K562 (cell line): ENCODE measurements around the gene USP24. TPM values are rescaled to one million over a fixed set of nuclear protein-coding genes. Genes with fewer than 3 reads are reported as not detected.

Experiments
- ATAC-seq: fragments of 200-7000 bp; cut with Tn5 transposase; 3 replicates; pipeline ENCODE4 v1.9.1; 2020; ENCODE audit warnings: moderate library complexity
- BruUV-seq: library from RNA; stranded (reverse); fragments of 400-500 nt; replicated peaks from 2 replicates; lab custom pipeline; 2021; lab: Mats Ljungman, UMichigan
- CTCF ChIA-PET: fragments of 300-600 bp; formaldehyde crosslinking; extraction: SDS; loops from one replicate; lab custom pipeline; 2021; ENCODE audit warnings: low intra/inter-chr PET ratio; lab: Yijun Ruan, JAX
- POLR2A ChIA-PET: fragments of 300-600, 350-650 bp; sonication (Branson Sonifier 250); formaldehyde crosslinking; extraction: SDS; loops from one replicate; lab custom pipeline; 2021; ENCODE audit warnings: antibody characterized with exemption, inconsistent platforms; lab: Yijun Ruan, JAX
- DNase-seq, 4 experiments: peaks; one replicate each; pipeline versions ENCODE4 v3.0.0 to v3.0.0-alpha.2; 2011 to 2018; ENCODE audit warnings: low spot score in 3 of 4, mixed read lengths in 3 of 4; ENCODE audit errors: extremely low read depth in 1 of 4
- FAIRE-seq: peaks from 2 replicates; lab custom pipeline; 2011; peaks lifted over from hg19 to GRCh38; lab: Jason Lieb, UNC
- H2AFZ ChIP-seq: 2 replicates; pipeline ENCODE4 v1.6.0; 2011; ENCODE audit warnings: low read depth, low read length, control low read depth, inconsistent platforms
- H3K27ac ChIP-seq: fragments of 200-600 bp; 3 replicates; pipeline ENCODE4 v1.8.0; 2011; ENCODE audit warnings: low read depth, mild to moderate bottlenecking, control low read depth, inconsistent platforms, low read length, moderate library complexity, mixed read lengths; ENCODE audit errors: extremely low read depth
- H3K27me3 ChIP-seq, 2 experiments: fragments of 300-600 bp in 1 of 2; 2 replicates in 1 of 2; 3 replicates in 1 of 2; pipeline versions ENCODE4 v1.6.0 to v1.8.0; 2011; ENCODE audit warnings: inconsistent platforms in 2 of 2, low read length in 2 of 2, mild to moderate bottlenecking in 1 of 2, mixed read lengths in 1 of 2, moderate library complexity in 1 of 2; ENCODE audit not compliant: control insufficient read depth in 2 of 2, insufficient read depth in 2 of 2
- H3K36me3 ChIP-seq: fragments of 300-600 bp; 3 replicates; pipeline ENCODE4 v1.8.0; 2011; ENCODE audit warnings: mild to moderate bottlenecking, low read length, inconsistent platforms; ENCODE audit not compliant: control insufficient read depth, insufficient read depth
- H3K4me1 ChIP-seq, 2 experiments: fragments of 200-600 bp in 1 of 2; replicated peaks in 1 of 2; 2 replicates in 1 of 2; 3 replicates in 1 of 2; pipeline versions ENCODE4 v1.5.1 to v1.8.0; 2011; ENCODE audit warnings: inconsistent platforms in 2 of 2, low read length in 2 of 2, mild to moderate bottlenecking in 1 of 2, mixed read lengths in 1 of 2, moderate library complexity in 1 of 2; ENCODE audit not compliant: control insufficient read depth in 2 of 2, insufficient read depth in 2 of 2
- H3K4me2 ChIP-seq: 2 replicates; pipeline ENCODE4 v1.6.1; 2011; ENCODE audit warnings: low read length, control low read depth, inconsistent platforms, mixed read lengths; ENCODE audit not compliant: insufficient read depth
- H3K4me3 ChIP-seq: fragments of 200-600 bp; sonication (generic), shearing (Covaris generic); 2 replicates; pipeline ENCODE4 v1.5.1; 2016; ENCODE audit warnings: control low read depth, inconsistent platforms
- H3K79me2 ChIP-seq: fragments of 200-600 bp; 3 replicates; pipeline ENCODE4 v1.8.0; 2011; ENCODE audit warnings: low read length, inconsistent platforms; ENCODE audit not compliant: control insufficient read depth, insufficient read depth
- H3K9ac ChIP-seq, 2 experiments: 2 replicates each; pipeline versions ENCODE4 v1.6.0 to v1.6.1; 2011; ENCODE audit warnings: low read depth in 2 of 2, low read length in 2 of 2, control low read depth in 1 of 2, inconsistent platforms in 1 of 2, mild to moderate bottlenecking in 1 of 2, mixed read lengths in 1 of 2; ENCODE audit not compliant: insufficient read depth in 1 of 2
- H3K9me1 ChIP-seq: one replicate; pipeline ENCODE4 v1.6.0; 2011; ENCODE audit warnings: inconsistent platforms, mild to moderate bottlenecking, low read length, moderate library complexity; ENCODE audit not compliant: control insufficient read depth, insufficient read depth
- H3K9me3 ChIP-seq: replicated peaks from 2 replicates; pipeline ENCODE4 v1.5.1; 2011; ENCODE audit warnings: low read depth, low read length, inconsistent platforms; ENCODE audit not compliant: control insufficient read depth, insufficient read depth
- H4K20me1 ChIP-seq: replicated peaks from 2 replicates; pipeline ENCODE4 v1.6.1; 2011; ENCODE audit warnings: low read length, inconsistent platforms, mixed read lengths; ENCODE audit not compliant: control insufficient read depth, insufficient read depth
- BRCA1 ChIP-seq, 2 experiments: fragments of 450-650 bp in 1 of 2; sonication (generic) in 1 of 2; formaldehyde crosslinking in 1 of 2; IDR thresholded peaks; 2 replicates each; pipeline versions ENCODE4 v1.5.0 to v1.6.1; 2017 to 2020; ENCODE audit warnings: mild to moderate bottlenecking in 1 of 2, missing genetic modification reagents in 1 of 2
- C11orf30 ChIP-seq: fragments of 450-650 bp; IDR thresholded peaks from 2 replicates; pipeline ENCODE4 v1.6.1; 2016; ENCODE audit warnings: low read depth, mild to moderate bottlenecking
- CBFA2T3 ChIP-seq: fragments of 450-650 bp; IDR thresholded peaks from 2 replicates; pipeline ENCODE4 v1.6.1; 2017
- FOXA3 ChIP-seq, 2 experiments: fragments of 450-650 bp in 1 of 2; sonication (generic) in 1 of 2; formaldehyde crosslinking; IDR thresholded peaks in 1 of 2; conservative IDR thresholded peaks in 1 of 2; 2 replicates each; pipeline versions ENCODE4 v1.4.0 to v1.8.0; 2020 to 2022; ENCODE audit warnings: mild to moderate bottlenecking in 2 of 2, missing genetic modification reagents in 1 of 2
- FOXK2 ChIP-seq, 2 experiments: fragments of 450-650 bp; IDR thresholded peaks in 1 of 2; conservative IDR thresholded peaks in 1 of 2; 2 replicates each; pipeline ENCODE4 v1.6.1; 2016; ENCODE audit warnings: low read depth in 2 of 2, mild to moderate bottlenecking in 1 of 2
- GTF2F1 ChIP-seq: IDR thresholded peaks from 2 replicates; pipeline ENCODE4 v1.6.1; 2011; ENCODE audit warnings: low read depth, low read length, improper control_type of control experiment
- HMBOX1 ChIP-seq: sonication (generic); IDR thresholded peaks from 2 replicates; pipeline ENCODE4 v1.6.1; 2016
- JUNB ChIP-seq: fragments of 450-650 bp; formaldehyde crosslinking; conservative IDR thresholded peaks from 2 replicates; pipeline ENCODE4 v1.4.0; 2020; ENCODE audit warnings: mild to moderate bottlenecking
- MEIS2 ChIP-seq: fragments of 450-650 bp; IDR thresholded peaks from 2 replicates; pipeline ENCODE4 v1.6.1; 2014; ENCODE audit warnings: mild to moderate bottlenecking; ENCODE audit not compliant: partially characterized antibody
- NR2C2 ChIP-seq, 2 experiments: fragments of 200-800 bp in 1 of 2; sonication (Bioruptor generic) in 1 of 2; sonication (generic) in 1 of 2; formaldehyde crosslinking in 1 of 2; IDR thresholded peaks; 2 replicates each; pipeline versions ENCODE4 v1.6.1 to v1.8.0; 2016 to 2022; ENCODE audit warnings: mild to moderate bottlenecking in 1 of 2, missing compliant biosample characterization in 1 of 2, missing genetic modification characterization in 1 of 2, missing genetic modification reagents in 1 of 2
- POLR2AphosphoS2 ChIP-seq: IDR thresholded peaks from 2 replicates; pipeline ENCODE4 v1.6.1; 2012; ENCODE audit warnings: low read length, improper control_type of control experiment
- ZBTB17 ChIP-seq: fragments of 450-650 bp; formaldehyde crosslinking; IDR thresholded peaks from 2 replicates; pipeline ENCODE4 v1.4.0; 2020; ENCODE audit warnings: mild to moderate bottlenecking
- ZNF174 ChIP-seq: fragments of 250-450 bp; sonication (Bioruptor Pico); IDR thresholded peaks from 2 replicates; pipeline ENCODE4 v1.4.0; 2020; ENCODE audit warnings: mild to moderate bottlenecking
- ZNF592 ChIP-seq: fragments of 450-650 bp; IDR thresholded peaks from 2 replicates; pipeline ENCODE4 v1.6.1; 2017; ENCODE audit warnings: antibody characterized with exemption, mild to moderate bottlenecking
- WGBS: fragments of 100-300 bp; shearing (Covaris generic); methylation state at CpG from one replicate; pipeline ENCODE4 v1.1.6; 2016; ENCODE audit warnings: low coverage, mixed read lengths; ENCODE audit not compliant: insufficient coverage; ENCODE audit errors: missing lambda C conversion rate; 5-methylcytosine and 5-hydroxymethylcytosine counted together
- in situ Hi-C: fragments of 300-500 bp; cut with MboI; formaldehyde crosslinking; loops from 4 replicates; pipeline ENCODE4 v1.15.0; 2018; ENCODE audit warnings: inconsistent platforms, mixed read lengths
- intact Hi-C: fragments of 100-400 bp; cut with micrococcal nuclease; formaldehyde crosslinking; loops from 2 replicates; pipeline ENCODE4 v1.14.2; 2022
- polyA plus RNA-seq, 8 experiments: library from polyadenylated mRNA; depleted of rRNA in 4 of 8; stranded (reverse) in 5 of 8; unstranded in 3 of 8; fragments of >200 nt; fragmentation: Nextera tagmentation in 2 of 8; fragmentation: Illumina TruSeq in 1 of 8; extraction: Ambion mirVana in 2 of 8; extraction: Trizol in 1 of 8; gene quantifications; 2 replicates each; pipeline versions ENCODE4 v1.2.1 to v1.2.3, GENCODE V29; 2011 to 2014; ENCODE audit warnings: inconsistent platforms in 1 of 8, missing spikeins in 1 of 8
- total RNA-seq, 7 experiments: library from RNA; depleted of rRNA in 6 of 7; stranded (reverse); fragments of >200 nt in 6 of 7; fragmentation: Illumina TruSeq in 2 of 7; extraction: Trizol in 2 of 7; gene quantifications; 2 replicates each; pipeline versions ENCODE4 v1.2.1 to v1.2.3, GENCODE V29; 2011 to 2021; ENCODE audit warnings: low replicate concordance in 1 of 7

Gene USP24
- total and polyA plus RNA-seq, 9 of the 15 experiments (the other 6 are each of a cell fraction or from before 2014, with no cell fraction given) = 7.7 to 62.6 (median 36.8) TPM

GRCh38 chr1:55210990-55211801 is 4.0 kb downstream of the USP24 start:
- Histone ChIP-seq H3K9ac (peak overlapping the region in 1 of 2 experiments; percentile 91; a peak in 2 of 4 replicates), H3K79me2 (peaks cover 100% of the 10 kb centered on the region)
- CTCF ChIA-PET = no interaction called here
- TF ChIP-seq ZBTB17 (CRISPR knock-in tag) (0 out of 2 replicates have a peak, but pooled peaks have one; percentile 37), JUNB (CRISPR knock-in tag) (no peak), NR2C2 (CRISPR knock-in tag; IDR thresholded peaks at IDR 0.05) (no peak), NR2C2 (tag; IDR thresholded peaks at IDR 0.05) (peak; percentile 42; the same call in 1 of the 2 replicates), ZNF592 (0 out of 2 replicates have a peak, but pooled peaks have one; percentile 17), MEIS2 (no peak), ZNF174 (CRISPR knock-in tag) (no peak), C11orf30 (no peak), POLR2AphosphoS2 (no peak), FOXK2 (conservative IDR thresholded peaks at IDR 0.05 in 1 of 2, IDR thresholded peaks at IDR 0.05 in 1 of 2; ENCODE audit: low read depth in 2 of 2) (peak; percentile 70 to 77), HMBOX1 (peak; percentile 25), GTF2F1 (no peak), BRCA1 (IDR thresholded peaks at IDR 0.05) (no peak), BRCA1 (CRISPR knock-in tag; IDR thresholded peaks at IDR 0.05) (no peak), FOXA3 (CRISPR knock-in tag; conservative IDR thresholded peaks at IDR 0.05 in 1 of 2, IDR thresholded peaks at IDR 0.05 in 1 of 2) (0 out of 4 replicates have a peak, but pooled peaks of 1 of the 2 experiments have one; percentile 29), CBFA2T3 (peak; percentile 41)

More at GRCh38 chr1:55210990-55211801, 4.0 kb downstream of the USP24 start:
- H3K9me3 ChIP-seq = no peaks in the 10 kb centered on the region
- H4K20me1 ChIP-seq = no peaks in the 10 kb centered on the region
- BruUV-seq = no TSS peak
- H2AFZ ChIP-seq = peak overlapping the region; percentile 2; the same call in 1 of the 2 replicates
- H3K27ac ChIP-seq = peak overlapping the region; percentile 94
- H3K36me3 ChIP-seq = peaks cover 19% of the 10 kb centered on the region
- no peaks in the 10 kb centered on the region for H3K27me3 ChIP-seq
- POLR2A ChIA-PET = interaction anchor here (1.0 to 1.4 kb wide), 4 partner anchors 8 to 37 kb away, joined by 3 to 6 read pairs (median 4); no protein-coding TSS in a partner anchor
- ATAC-seq (no peak), FAIRE-seq (no peak), DNase-seq (no peak)
- in situ Hi-C loops (no loop called here), intact Hi-C loops (loop anchor here (5.0 kb wide), 1 partner anchor 34 kb away; no protein-coding TSS in a partner anchor)
- no peaks in the 10 kb centered on the region for H3K9me1 ChIP-seq
- peak overlapping the region; percentile 80; the same call in 1 of the 2 replicates for H3K4me3 ChIP-seq
- WGBS = 23% methylated on average over 4 of the region's 4 CpGs
- H3K4me1 ChIP-seq = peaks cover 15 to 22% of the 10 kb centered on the region in 2 experiments; a peak in 4 of 5 replicates
- peak overlapping the region; percentile 72 for H3K4me2 ChIP-seq
